ENCODE measurements around the gene INHBC.

GRCh38 chr12:57467212-57467874, 32.8 kb downstream of the INHBC start:
- no peak for TF ChIP-seq SIN3A (IDR thresholded peaks at IDR 0.05; ENCODE audit: borderline replicate concordance, low read depth, low read length)
- TF ChIP-seq, protein P1, sequence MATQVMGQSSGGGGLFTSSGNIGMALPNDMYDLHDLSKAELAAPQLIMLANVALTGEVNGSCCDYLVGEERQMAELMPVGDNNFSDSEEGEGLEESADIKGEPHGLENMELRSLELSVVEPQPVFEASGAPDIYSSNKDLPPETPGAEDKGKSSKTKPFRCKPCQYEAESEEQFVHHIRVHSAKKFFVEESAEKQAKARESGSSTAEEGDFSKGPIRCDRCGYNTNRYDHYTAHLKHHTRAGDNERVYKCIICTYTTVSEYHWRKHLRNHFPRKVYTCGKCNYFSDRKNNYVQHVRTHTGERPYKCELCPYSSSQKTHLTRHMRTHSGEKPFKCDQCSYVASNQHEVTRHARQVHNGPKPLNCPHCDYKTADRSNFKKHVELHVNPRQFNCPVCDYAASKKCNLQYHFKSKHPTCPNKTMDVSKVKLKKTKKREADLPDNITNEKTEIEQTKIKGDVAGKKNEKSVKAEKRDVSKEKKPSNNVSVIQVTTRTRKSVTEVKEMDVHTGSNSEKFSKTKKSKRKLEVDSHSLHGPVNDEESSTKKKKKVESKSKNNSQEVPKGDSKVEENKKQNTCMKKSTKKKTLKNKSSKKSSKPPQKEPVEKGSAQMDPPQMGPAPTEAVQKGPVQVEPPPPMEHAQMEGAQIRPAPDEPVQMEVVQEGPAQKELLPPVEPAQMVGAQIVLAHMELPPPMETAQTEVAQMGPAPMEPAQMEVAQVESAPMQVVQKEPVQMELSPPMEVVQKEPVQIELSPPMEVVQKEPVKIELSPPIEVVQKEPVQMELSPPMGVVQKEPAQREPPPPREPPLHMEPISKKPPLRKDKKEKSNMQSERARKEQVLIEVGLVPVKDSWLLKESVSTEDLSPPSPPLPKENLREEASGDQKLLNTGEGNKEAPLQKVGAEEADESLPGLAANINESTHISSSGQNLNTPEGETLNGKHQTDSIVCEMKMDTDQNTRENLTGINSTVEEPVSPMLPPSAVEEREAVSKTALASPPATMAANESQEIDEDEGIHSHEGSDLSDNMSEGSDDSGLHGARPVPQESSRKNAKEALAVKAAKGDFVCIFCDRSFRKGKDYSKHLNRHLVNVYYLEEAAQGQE (IDR thresholded peaks at IDR 0.05; ENCODE audit: low read depth, low read length), result no peak
